Measurements from ENCODE around the gene FOXM1.

FOXM1 gene

GRCh38 chr12:2877047-2877952 lies at the start of gene FOXM1, which contains the start of gene RHNO1:
Gene FOXM1, minus strand, starts transcription at chr12:2877174. Its CDS starts 2,696 bp downstream, at chr12:2874478.
Gene RHNO1, plus strand, starts transcription at chr12:2877223. Its CDS starts 8,144 bp downstream, at chr12:2885367.
- TF ChIP-seq GATA3 (IDR thresholded peaks at IDR 0.05; ENCODE audit: low read depth, low read length) (no peak), GATA2 (IDR thresholded peaks at IDR 0.05; ENCODE audit: low read depth, low read length) (no peak)

- TF ChIP-seq GATA2 (IDR thresholded peaks at IDR 0.05; ENCODE audit: low read depth, low read length) (no peak), GATA3 (IDR thresholded peaks at IDR 0.05; ENCODE audit: low read depth, low read length) (no peak)
Measured at GRCh38 chr12:2925322-2925995, 48.5 kb upstream of the FOXM1 start.

GRCh38 chr12:2924019-2924418 lies 47.0 kb upstream of the FOXM1 start:
- TF ChIP-seq GATA3 (IDR thresholded peaks at IDR 0.05; ENCODE audit: low read depth, low read length) (no peak), GATA2 (IDR thresholded peaks at IDR 0.05; ENCODE audit: low read depth, low read length) (no peak)

- TF ChIP-seq GATA3 (IDR thresholded peaks at IDR 0.05; ENCODE audit: low read depth, low read length) = no peak
- no peak for TF ChIP-seq GATA2 (IDR thresholded peaks at IDR 0.05; ENCODE audit: low read depth, low read length)
Measured at GRCh38 chr12:2923057-2923456, 46.1 kb upstream of the FOXM1 start.

GRCh38 chr12:2922329-2922728 lies 45.4 kb upstream of the FOXM1 start:
- TF ChIP-seq GATA3 (IDR thresholded peaks at IDR 0.05; ENCODE audit: low read depth, low read length) (no peak), GATA2 (IDR thresholded peaks at IDR 0.05; ENCODE audit: low read depth, low read length) (no peak)

- TF ChIP-seq GATA2 (IDR thresholded peaks at IDR 0.05; ENCODE audit: low read depth, low read length) (no peak), GATA3 (IDR thresholded peaks at IDR 0.05; ENCODE audit: low read depth, low read length) (no peak)
Measured at GRCh38 chr12:2919249-2919648, 42.3 kb upstream of the FOXM1 start.

GRCh38 chr12:2912216-2912575 lies 35.2 kb upstream of the FOXM1 start:
- TF ChIP-seq GATA2 (IDR thresholded peaks at IDR 0.05; ENCODE audit: low read depth, low read length) (no peak), GATA3 (IDR thresholded peaks at IDR 0.05; ENCODE audit: low read depth, low read length) (no peak)

- TF ChIP-seq GATA3 (IDR thresholded peaks at IDR 0.05; ENCODE audit: low read depth, low read length) (no peak), GATA2 (IDR thresholded peaks at IDR 0.05; ENCODE audit: low read depth, low read length) (no peak)
Measured at GRCh38 chr12:2904260-2904659, 27.3 kb upstream of the FOXM1 start.

- TF ChIP-seq GATA2 (IDR thresholded peaks at IDR 0.05; ENCODE audit: low read depth, low read length) (peak; percentile 53; the same call in 1 of the 2 replicates), GATA3 (IDR thresholded peaks at IDR 0.05; ENCODE audit: low read depth, low read length) (no peak)
Measured at GRCh38 chr12:2902272-2902880, 25.4 kb upstream of the FOXM1 start.

- TF ChIP-seq GATA2 (IDR thresholded peaks at IDR 0.05; ENCODE audit: low read depth, low read length) (no peak), GATA3 (IDR thresholded peaks at IDR 0.05; ENCODE audit: low read depth, low read length) (no peak)
Measured at GRCh38 chr12:2900642-2901041, 23.7 kb upstream of the FOXM1 start.

- TF ChIP-seq GATA2 (IDR thresholded peaks at IDR 0.05; ENCODE audit: low read depth, low read length) (no peak), GATA3 (IDR thresholded peaks at IDR 0.05; ENCODE audit: low read depth, low read length) (no peak)
Measured at GRCh38 chr12:2897418-2897817, 20.4 kb upstream of the FOXM1 start.

- TF ChIP-seq GATA2 (IDR thresholded peaks at IDR 0.05; ENCODE audit: low read depth, low read length) = no peak
Measured at GRCh38 chr12:2895511-2895910, 18.5 kb upstream of the FOXM1 start.

GRCh38 chr12:2895051-2895451 lies 18.1 kb upstream of the FOXM1 start:
- TF ChIP-seq GATA2 (IDR thresholded peaks at IDR 0.05; ENCODE audit: low read depth, low read length) (no peak), GATA3 (IDR thresholded peaks at IDR 0.05; ENCODE audit: low read depth, low read length) (no peak)

GRCh38 chr12:2893007-2893406 lies 16.0 kb upstream of the FOXM1 start:
- TF ChIP-seq GATA2 (IDR thresholded peaks at IDR 0.05; ENCODE audit: low read depth, low read length) = no peak

Data from SH-SY5Y (cell line).